ENCODE results near the gene PHOSPHO2. TPM values are rescaled to one million over a fixed set of nuclear protein-coding genes. Genes with fewer than 3 reads are reported as not detected.
A peak's percentile ranks its signal among the peaks of the same experiment; 100 is the strongest.

The PHOSPHO2 gene, protein sequence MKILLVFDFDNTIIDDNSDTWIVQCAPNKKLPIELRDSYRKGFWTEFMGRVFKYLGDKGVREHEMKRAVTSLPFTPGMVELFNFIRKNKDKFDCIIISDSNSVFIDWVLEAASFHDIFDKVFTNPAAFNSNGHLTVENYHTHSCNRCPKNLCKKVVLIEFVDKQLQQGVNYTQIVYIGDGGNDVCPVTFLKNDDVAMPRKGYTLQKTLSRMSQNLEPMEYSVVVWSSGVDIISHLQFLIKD
- 0.29 and 4.4 TPM in 2 replicates for total RNA-seq

- peak; percentile 74 for DNase-seq (ENCODE audit: extremely low read depth, low read depth, low spot score)
Measured at GRCh38 chr2:169694113-169694893, at the start of gene PHOSPHO2, which contains the start of gene CFAP210. TSS of gene PHOSPHO2 (plus strand) at chr2:169694469. CDS start at chr2:169700972, 6,503 bp downstream. TSS of gene CFAP210 (minus strand) at chr2:169694405. CDS start at chr2:169694327, 78 bp downstream.

- DNase-seq (ENCODE audit: extremely low read depth, low read depth, low spot score) = no peak
Measured at GRCh38 chr2:169647496-169647895, 46.8 kb upstream of the PHOSPHO2 start.

- no peak for DNase-seq (ENCODE audit: extremely low read depth, low read depth, low spot score)
Measured at GRCh38 chr2:169649278-169649677, 45.0 kb upstream of the PHOSPHO2 start.

DNA sequence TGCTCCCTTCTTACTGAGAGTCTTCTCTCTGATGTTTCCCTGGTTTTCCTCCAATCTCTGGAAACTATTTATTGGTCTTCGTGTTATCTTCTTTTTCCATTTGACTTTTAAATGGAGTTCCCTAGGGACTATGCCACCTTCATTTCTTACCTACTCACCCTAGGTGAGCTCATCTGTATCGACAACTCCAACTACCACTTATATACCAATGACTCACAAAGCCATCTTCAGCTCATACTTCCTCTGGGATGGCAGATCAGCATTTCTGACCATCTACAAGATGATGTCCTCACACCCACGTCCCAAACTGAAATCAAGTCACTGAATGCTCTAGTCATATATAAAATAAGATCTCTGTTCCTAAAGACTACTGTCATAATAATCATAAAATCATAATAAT is 40.6 kb upstream of the PHOSPHO2 start:
- DNase-seq (ENCODE audit: extremely low read depth, low read depth, low spot score) = no peak

- DNase-seq (ENCODE audit: extremely low read depth, low read depth, low spot score) = no peak
Measured at GRCh38 chr2:169656164-169656563, 38.1 kb upstream of the PHOSPHO2 start.

- DNase-seq (ENCODE audit: extremely low read depth, low read depth, low spot score) = no peak
Measured at GRCh38 chr2:169658877-169659276, 35.4 kb upstream of the PHOSPHO2 start.

DNA sequence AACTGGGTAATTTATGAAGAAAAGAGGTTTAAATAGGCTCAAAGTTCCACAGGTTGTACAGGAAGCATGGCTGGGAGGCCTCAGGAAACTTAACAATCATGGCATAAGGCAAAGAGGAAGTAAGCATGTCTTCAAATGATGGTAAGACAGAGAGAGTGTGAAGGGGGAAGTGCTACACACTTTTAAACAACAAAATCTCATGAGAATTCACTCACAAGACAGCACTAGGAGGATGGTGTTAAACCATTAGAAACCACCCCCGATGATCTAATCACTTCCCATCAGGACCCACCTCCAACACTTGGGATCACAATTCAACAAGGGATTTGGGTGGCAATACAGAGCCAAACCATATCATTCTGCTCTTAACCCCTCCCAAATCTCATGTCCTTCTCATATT is 34.9 kb upstream of the PHOSPHO2 start:
- DNase-seq (ENCODE audit: extremely low read depth, low read depth, low spot score) = no peak

DNA sequence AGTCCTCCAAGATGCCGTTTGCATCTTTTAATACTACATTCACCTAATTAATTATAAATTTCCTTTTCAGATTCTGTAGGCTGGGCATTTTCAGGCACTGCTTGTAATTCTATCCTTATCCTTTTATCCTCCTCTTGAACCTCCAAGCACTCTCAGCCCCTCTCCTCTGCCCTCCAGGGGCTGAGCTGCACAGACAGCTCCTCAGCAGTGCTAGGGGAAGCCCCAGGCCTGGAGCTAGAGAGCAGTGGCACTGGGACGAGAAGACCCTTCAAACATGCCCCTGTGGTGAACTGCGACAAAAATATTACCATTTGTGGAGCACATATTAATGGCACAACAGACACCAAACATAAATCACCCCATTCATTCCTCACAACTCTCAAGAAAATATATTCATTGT is 33.0 kb upstream of the PHOSPHO2 start:
- no peak for DNase-seq (ENCODE audit: extremely low read depth, low read depth, low spot score)

GRCh38 chr2:169662744-169663143 is 31.5 kb upstream of the PHOSPHO2 start:
- DNase-seq (ENCODE audit: extremely low read depth, low read depth, low spot score) = no peak

GRCh38 chr2:169663247-169663646 is 31.0 kb upstream of the PHOSPHO2 start:
- no peak for DNase-seq (ENCODE audit: extremely low read depth, low read depth, low spot score)

DNA sequence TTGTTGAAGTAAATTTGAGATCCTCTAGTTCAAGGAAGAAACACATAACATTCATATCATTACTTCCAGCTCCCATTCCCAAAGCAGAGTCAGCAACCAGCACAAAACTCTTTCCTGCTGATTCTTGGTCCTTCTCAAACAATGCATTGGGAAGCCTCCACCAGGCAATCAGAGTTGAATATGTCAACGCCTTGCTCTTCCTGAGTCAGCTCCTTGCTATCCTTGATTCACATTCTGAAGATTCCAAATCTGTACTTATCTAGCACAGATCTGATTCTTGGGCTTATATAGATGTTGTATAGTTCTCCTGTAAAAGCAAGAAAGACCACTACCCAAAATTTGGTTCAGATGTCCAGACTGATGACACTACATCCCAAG is 29.7 kb upstream of the PHOSPHO2 start:
- no peak for DNase-seq (ENCODE audit: extremely low read depth, low read depth, low spot score)

- no peak for DNase-seq (ENCODE audit: extremely low read depth, low read depth, low spot score)
Measured at GRCh38 chr2:169664978-169665930, 29.0 kb upstream of the PHOSPHO2 start.

DNA sequence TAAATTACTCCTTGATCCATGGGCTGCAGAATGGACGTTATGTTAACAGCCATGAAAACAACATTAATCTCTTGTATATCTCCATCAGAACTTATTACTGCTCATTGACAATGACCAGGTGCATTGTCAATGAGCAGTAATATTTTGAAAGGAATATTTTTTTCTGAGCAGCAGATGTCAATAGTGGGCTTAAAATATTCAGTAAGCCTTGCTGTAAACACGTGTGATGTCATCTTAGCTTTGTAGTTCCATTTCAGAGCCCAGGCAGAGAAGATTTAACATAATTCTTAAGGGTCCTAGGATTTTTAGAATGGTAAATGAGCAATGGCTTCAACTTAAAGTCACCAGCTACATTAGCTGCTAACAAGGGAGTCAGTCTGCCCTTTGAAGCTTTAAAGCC is 26.7 kb upstream of the PHOSPHO2 start:
- no peak for DNase-seq (ENCODE audit: extremely low read depth, low read depth, low spot score)

DNA sequence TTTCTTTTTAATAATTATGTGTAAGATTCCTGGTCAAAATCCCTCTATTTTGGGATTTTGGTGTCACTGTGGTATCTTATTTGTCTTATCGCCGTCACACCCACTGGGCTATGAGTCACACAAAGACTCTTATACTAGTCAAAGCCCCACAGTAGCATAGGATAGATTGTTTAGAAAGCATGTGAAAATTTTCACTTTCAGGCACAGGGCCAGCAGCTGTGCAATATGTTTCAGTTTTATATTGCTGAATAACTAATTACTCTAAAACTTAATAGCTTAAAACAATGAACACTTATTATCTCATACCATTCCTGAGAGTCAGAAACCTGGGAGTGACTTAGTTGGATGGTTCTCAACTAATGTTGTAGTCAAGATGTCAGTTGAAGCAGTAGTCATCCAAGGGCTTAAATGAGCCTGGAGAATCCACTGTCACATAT is 24.0 kb upstream of the PHOSPHO2 start:
- DNase-seq (ENCODE audit: extremely low read depth, low read depth, low spot score) = no peak

GRCh38 chr2:169670937-169671336 is 23.3 kb upstream of the PHOSPHO2 start:
- DNase-seq (ENCODE audit: extremely low read depth, low read depth, low spot score) = no peak

- DNase-seq (ENCODE audit: extremely low read depth, low read depth, low spot score) = no peak
Measured at GRCh38 chr2:169672406-169672805, 21.9 kb upstream of the PHOSPHO2 start.

DNA sequence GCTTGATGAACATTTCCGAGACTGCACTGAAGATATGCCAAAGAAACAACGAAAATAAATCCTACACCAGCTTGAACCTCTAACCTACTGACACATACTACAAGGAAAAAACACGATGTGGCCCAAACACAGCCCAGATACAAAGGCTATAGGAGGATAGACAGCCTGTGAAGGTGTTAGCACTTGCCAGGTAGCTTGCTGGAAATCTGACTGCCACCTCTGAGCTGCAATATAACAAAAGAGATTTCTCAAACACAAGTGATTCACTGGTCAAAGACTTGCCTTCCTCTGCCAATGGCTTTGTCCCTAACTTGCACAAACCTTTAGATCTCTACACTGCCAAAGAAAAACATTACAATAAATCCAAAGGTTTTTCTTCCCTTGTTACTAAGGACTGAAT is 21.2 kb upstream of the PHOSPHO2 start:
- no peak for DNase-seq (ENCODE audit: extremely low read depth, low read depth, low spot score)

GRCh38 chr2:169673921-169674320 is 20.3 kb upstream of the PHOSPHO2 start:
- no peak for DNase-seq (ENCODE audit: extremely low read depth, low read depth, low spot score)

DNA sequence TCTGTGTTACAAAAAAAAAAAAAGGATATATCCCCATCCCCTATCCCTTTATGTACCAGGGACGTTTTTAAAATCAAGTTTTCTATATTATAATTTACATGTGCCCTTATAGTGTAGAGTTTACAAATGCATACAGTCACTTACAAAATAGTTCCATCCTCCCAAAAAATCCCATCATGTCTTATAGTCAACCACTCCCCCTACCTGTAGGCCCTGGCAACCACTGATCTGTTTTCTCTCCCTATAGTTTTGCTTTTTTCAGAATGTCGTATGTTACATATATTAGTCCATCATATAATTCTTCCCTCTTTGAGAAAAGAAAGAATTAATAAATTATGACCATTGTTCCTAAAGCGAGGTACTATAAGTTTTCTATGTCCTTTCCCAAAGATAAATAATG is 17.9 kb upstream of the PHOSPHO2 start:
- no peak for DNase-seq (ENCODE audit: extremely low read depth, low read depth, low spot score)

GRCh38 chr2:169676850-169677249 is 17.4 kb upstream of the PHOSPHO2 start:
- DNase-seq (ENCODE audit: extremely low read depth, low read depth, low spot score) = no peak

GRCh38 chr2:169683054-169683424 is 11.2 kb upstream of the PHOSPHO2 start:
- DNase-seq (ENCODE audit: extremely low read depth, low read depth, low spot score) = no peak
